IPS-20b (cell line): ENCODE data around the gene HARS1.
"Not testable (repeated sequence)": the region's sequence is repeated elsewhere in the genome, so short reads cannot be mapped to it uniquely, and the experiment has no call there.

Source experiments
- H3K27ac ChIP-seq: one replicate; pipeline ENCODE4 v1.5.1; 2013; ENCODE audit warnings: low read length
- H3K27me3 ChIP-seq: 2 replicates; pipeline ENCODE4 v1.6.1; 2013; ENCODE audit warnings: mild to moderate bottlenecking, low read length, inconsistent platforms; ENCODE audit not compliant: insufficient read depth
- H3K36me3 ChIP-seq: 2 replicates; pipeline ENCODE4 v1.6.1; 2013; ENCODE audit warnings: low read depth, mild to moderate bottlenecking, inconsistent platforms, low read length, moderate library complexity; ENCODE audit not compliant: insufficient read depth
- H3K4me1 ChIP-seq: 2 replicates; pipeline ENCODE4 v1.6.1; 2013; ENCODE audit warnings: mild to moderate bottlenecking, control low read depth, inconsistent platforms, low read length, moderate library complexity; ENCODE audit not compliant: insufficient read depth
- H3K4me3 ChIP-seq: 2 replicates; pipeline ENCODE4 v1.5.1; 2013; ENCODE audit warnings: mild to moderate bottlenecking, low read length, inconsistent platforms
- H3K9ac ChIP-seq: 2 replicates; pipeline ENCODE4 v1.6.1; 2013; ENCODE audit warnings: low read depth, mild to moderate bottlenecking, inconsistent platforms, low read length, moderate library complexity
- H3K9me3 ChIP-seq: 2 replicates; pipeline ENCODE4 v1.6.1; 2013; ENCODE audit warnings: mild to moderate bottlenecking, low read depth, low read length, inconsistent platforms; ENCODE audit not compliant: insufficient read depth

Gene HARS1

DNA sequence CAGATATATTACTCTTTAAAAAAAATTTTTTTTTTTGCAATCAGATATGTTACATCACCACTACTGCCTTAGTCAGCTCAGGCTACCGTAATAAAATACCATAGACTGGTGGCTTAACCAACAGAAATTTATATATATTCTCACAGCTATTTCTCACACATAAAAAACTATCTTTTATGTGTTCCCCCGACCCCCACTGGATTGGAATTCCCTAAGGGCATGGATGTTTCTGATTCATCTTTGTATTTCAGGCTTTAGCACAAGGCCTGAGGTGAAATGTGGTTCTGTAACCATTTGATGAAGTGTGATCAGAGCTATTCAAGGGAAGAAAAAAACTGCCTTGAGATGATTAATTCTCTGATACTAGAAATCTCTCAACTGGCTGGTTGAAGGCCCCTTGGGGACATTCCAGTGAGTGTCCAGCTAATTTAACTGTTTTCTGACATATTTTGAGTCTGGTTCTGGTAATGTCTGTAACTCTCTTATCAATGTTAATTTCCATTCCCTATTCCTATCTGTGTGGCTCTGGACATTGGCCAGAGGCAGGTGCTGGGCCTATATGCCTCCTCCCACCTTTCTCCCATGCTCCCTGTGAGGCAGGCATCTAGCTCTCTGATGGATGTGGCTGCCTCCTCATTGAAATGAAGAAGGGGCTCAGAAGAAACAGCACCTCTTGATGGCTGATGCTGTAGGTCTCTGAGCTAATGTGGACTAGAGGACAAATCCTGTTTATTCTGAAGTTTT lies 60.7 kb downstream of the HARS1 start:
- H3K27ac ChIP-seq = no peak overlapping the region
- peaks cover 31% of the 10 kb centered on the region for H3K9me3 ChIP-seq
- H3K36me3 ChIP-seq = no peaks in the 10 kb centered on the region
- no peak overlapping the region for H3K4me3 ChIP-seq
- H3K9ac ChIP-seq = no peak overlapping the region
- H3K27me3 ChIP-seq = peaks cover 42% of the 10 kb centered on the region
- H3K4me1 ChIP-seq = no peaks in the 10 kb centered on the region

DNA sequence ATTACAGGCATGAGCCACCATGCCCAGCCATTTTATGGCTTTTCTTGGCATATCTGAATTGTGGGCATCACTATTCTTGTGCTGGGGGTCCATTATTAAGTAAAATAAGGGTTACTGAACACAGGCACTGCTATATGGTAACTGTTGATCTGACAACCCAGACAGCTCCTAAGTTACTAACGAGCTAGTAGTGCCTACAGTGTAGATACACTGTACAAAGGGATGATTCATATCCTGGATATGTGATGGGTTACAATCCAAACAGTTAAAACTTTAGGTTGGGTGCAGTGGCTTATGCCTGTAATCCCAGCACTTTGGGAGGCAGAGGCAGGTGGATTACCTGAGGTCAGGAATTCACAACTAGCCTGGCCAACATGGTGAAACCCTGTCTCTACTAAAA lies 62.5 kb downstream of the HARS1 start:
- Histone ChIP-seq H3K36me3 (no peaks in the 10 kb centered on the region), H3K4me1 (no peaks in the 10 kb centered on the region), H3K9me3 (peaks cover 37% of the 10 kb centered on the region), H3K27ac (no peak overlapping the region), H3K9ac (no peak overlapping the region), H3K27me3 (peaks cover 36% of the 10 kb centered on the region), H3K4me3 (no peak overlapping the region)

DNA sequence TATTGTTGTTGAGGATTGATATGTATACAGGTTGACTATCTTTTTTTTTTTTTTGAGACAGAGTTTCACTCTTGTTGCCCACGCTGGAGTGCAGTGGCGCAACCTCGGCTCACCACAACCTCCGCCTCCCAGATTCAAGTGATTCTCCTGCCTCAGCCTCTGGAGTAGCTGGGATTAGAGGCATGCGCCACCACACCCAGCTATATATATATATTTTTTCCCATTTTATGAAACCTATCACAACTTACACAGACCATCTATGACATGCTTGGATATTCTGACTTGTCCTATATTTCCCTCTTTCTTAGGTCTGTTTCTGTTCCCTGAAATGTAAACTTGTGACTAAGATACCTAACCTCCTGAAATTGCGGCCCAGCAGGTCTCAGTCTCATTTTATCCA lies 63.2 kb downstream of the HARS1 start:
- Histone ChIP-seq H3K36me3 (no peaks in the 10 kb centered on the region), H3K4me1 (no peaks in the 10 kb centered on the region), H3K9me3 (peaks cover 37% of the 10 kb centered on the region), H3K9ac (no peak overlapping the region), H3K27me3 (peaks cover 29% of the 10 kb centered on the region), H3K4me3 (no peak overlapping the region), H3K27ac (no peak overlapping the region)

DNA sequence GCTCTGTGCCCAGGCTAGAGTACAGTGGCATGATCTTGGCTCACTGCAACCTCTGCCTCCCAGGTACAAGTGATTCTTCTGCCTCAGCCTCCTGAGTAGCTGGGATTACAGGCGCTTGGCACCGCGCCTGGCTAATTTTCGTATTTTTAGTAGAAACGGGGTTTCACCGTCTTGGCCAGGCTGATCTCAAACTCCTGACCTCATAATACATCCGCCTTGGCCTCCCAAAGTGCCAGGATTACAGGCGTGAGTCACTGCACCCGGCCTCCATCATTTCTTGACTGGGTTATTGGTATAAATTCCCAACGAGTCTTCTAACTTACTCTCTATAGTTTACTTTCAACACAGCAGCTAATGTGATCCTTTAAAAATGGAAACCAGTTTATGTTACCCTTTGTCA lies 66.3 kb downstream of the HARS1 start:
- H3K4me3 ChIP-seq, H3K4me1 ChIP-seq, H3K9ac ChIP-seq, H3K36me3 ChIP-seq, H3K27ac ChIP-seq, H3K27me3 ChIP-seq: not testable (repeated sequence)
- peaks cover 43% of the 10 kb centered on the region for H3K9me3 ChIP-seq
